Left ventricle myocardium inferior (tissue), 1 donor: Measurements from ENCODE around the gene CEND1. TPM values are rescaled to one million over a fixed set of nuclear protein-coding genes. Genes with fewer than 3 reads are reported as not detected.

Source experiments
- DNase-seq: peaks from one replicate; pipeline ENCODE4 v3.0.0-alpha.2; 2020
- H3K27ac ChIP-seq: fragments of 200-600 bp; replicated peaks from 2 replicates; pipeline ENCODE4 v1.8.0; 2021
- H3K27me3 ChIP-seq: fragments of 200-600 bp; 2 replicates; pipeline ENCODE4 v1.8.0; 2021; ENCODE audit warnings: low read depth
- H3K36me3 ChIP-seq: fragments of 200-600 bp; 2 replicates; pipeline ENCODE4 v1.8.0; 2021
- H3K4me1 ChIP-seq: fragments of 200-600 bp; 2 replicates; pipeline ENCODE4 v1.8.0; 2021
- H3K4me3 ChIP-seq: fragments of 200-600 bp; 2 replicates; pipeline ENCODE4 v1.8.0; 2021; ENCODE audit warnings: mild to moderate bottlenecking, moderate library complexity
- H3K9me3 ChIP-seq: fragments of 200-600 bp; replicated peaks from 2 replicates; pipeline ENCODE4 v1.8.0; 2021
- intact Hi-C: fragments of 100-400 bp; cut with micrococcal nuclease; formaldehyde crosslinking; loops from one replicate; pipeline ENCODE4 v1.11.0; 2022
- total RNA-seq: library from RNA; stranded (reverse); fragmentation: NEBNext Ultra II Directional; extraction: Animal tissue kit (Norgen Biotek cat#: 25700); gene quantifications from one replicate; pipeline ENCODE4 v1.2.1, GENCODE V29; 2021
- TF ChIP-seq, protein P1 (sequence below): fragments of 200-600 bp; IDR thresholded peaks from 2 replicates; pipeline ENCODE4 v1.8.0; 2021; ENCODE audit warnings: antibody characterized with exemption, mild to moderate bottlenecking, borderline replicate concordance
- donor health status: DM: no; HTN: yes; CAD: no; lungs with severe emphysema.

Gene CEND1
- total RNA-seq, 1 donor from 2014 or later = not detected

DNA sequence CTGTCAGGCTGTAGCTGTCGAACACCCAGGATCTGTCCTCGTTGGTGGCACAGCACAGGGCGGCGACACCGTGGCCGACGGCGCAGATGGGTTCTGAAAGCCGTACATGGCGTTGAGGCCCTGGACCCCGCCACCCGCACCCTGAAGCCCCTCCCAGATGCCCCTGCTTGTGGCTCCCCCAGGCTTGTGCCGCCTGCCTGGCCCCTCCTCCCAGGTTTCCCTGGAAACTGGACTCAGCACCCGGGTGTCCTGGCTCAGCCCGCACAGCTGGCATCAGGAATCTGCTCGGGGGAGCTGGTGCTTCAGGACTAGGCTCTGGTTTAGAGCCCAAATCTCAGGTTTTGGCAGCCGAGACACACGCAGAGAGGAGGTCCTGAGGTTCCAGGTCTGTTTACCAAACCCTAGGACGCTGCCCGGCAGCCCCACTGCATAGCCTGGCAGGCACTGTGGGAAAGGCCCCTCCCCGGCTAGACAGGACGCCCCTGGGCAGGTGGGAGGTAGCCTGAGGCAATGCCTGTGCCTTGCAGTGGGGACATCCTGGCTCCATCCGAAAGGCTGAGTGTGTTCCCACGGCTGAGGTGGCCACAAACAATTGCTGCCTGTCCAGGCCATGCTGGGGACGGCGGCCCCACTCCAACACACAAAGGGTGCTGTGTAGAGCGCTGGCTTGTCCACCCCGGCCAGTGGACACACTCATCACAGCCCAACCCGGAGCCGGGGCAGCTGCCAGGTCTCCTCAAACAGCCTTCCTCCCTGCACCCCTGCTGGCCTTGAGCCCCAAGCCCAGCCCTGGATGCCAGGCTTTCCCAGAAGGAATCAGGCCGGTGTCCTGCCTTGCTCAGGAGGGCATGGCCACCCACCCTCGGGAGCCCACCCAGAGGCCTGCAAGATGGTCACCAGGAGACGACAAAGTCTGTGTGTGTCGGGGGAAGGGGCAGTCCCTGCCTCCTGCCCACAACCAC lies 17.2 kb downstream of the CEND1 start:
- Histone ChIP-seq H3K27me3 (no peaks in the 10 kb centered on the region), H3K4me1 (peaks cover 39% of the 10 kb centered on the region), H3K27ac (no peak overlapping the region), H3K9me3 (no peaks in the 10 kb centered on the region), H3K36me3 (peaks cover 42% of the 10 kb centered on the region), H3K4me3 (no peak overlapping the region)
- TF ChIP-seq, protein P1, sequence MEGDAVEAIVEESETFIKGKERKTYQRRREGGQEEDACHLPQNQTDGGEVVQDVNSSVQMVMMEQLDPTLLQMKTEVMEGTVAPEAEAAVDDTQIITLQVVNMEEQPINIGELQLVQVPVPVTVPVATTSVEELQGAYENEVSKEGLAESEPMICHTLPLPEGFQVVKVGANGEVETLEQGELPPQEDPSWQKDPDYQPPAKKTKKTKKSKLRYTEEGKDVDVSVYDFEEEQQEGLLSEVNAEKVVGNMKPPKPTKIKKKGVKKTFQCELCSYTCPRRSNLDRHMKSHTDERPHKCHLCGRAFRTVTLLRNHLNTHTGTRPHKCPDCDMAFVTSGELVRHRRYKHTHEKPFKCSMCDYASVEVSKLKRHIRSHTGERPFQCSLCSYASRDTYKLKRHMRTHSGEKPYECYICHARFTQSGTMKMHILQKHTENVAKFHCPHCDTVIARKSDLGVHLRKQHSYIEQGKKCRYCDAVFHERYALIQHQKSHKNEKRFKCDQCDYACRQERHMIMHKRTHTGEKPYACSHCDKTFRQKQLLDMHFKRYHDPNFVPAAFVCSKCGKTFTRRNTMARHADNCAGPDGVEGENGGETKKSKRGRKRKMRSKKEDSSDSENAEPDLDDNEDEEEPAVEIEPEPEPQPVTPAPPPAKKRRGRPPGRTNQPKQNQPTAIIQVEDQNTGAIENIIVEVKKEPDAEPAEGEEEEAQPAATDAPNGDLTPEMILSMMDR = no peak
- intact Hi-C loops = no loop called here
- DNase-seq = no peak

DNA sequence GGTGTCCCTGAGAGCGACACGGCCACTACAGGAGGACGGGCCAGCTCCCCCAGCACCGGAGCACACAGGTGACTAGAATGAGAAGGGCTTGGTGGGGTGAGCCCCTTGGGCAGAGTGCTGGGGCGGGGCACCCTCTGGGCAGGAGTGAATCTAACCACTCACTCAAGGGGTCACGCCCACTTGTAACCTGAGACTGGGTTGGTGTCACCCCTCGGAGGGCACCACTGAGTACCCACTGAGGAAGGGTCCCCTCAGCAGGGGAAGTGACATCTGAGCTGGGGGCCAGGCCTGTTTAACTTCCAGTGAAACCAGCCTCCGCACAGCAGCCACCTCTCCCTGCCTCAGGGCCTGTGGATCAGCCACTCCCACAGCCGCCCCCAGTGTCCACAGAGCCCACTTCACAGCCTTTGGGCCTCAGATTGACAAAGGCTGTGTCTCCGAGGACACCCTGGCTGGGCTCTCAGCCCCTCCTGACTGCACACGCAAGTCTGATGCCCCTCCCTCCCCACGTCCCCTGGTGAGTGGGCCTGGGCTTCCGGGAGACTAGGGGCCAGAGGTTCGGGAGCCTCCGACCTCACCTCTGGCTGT lies 18.2 kb downstream of the CEND1 start:
- DNase-seq = no peak
- no peak overlapping the region for H3K27ac ChIP-seq
- TF ChIP-seq, protein P1 = no peak
- H3K4me3 ChIP-seq = no peak overlapping the region
- no peaks in the 10 kb centered on the region for H3K9me3 ChIP-seq
- no peaks in the 10 kb centered on the region for H3K27me3 ChIP-seq
- H3K36me3 ChIP-seq = peaks cover 51% of the 10 kb centered on the region
- intact Hi-C loops = no loop called here
- peaks cover 33% of the 10 kb centered on the region for H3K4me1 ChIP-seq

DNA sequence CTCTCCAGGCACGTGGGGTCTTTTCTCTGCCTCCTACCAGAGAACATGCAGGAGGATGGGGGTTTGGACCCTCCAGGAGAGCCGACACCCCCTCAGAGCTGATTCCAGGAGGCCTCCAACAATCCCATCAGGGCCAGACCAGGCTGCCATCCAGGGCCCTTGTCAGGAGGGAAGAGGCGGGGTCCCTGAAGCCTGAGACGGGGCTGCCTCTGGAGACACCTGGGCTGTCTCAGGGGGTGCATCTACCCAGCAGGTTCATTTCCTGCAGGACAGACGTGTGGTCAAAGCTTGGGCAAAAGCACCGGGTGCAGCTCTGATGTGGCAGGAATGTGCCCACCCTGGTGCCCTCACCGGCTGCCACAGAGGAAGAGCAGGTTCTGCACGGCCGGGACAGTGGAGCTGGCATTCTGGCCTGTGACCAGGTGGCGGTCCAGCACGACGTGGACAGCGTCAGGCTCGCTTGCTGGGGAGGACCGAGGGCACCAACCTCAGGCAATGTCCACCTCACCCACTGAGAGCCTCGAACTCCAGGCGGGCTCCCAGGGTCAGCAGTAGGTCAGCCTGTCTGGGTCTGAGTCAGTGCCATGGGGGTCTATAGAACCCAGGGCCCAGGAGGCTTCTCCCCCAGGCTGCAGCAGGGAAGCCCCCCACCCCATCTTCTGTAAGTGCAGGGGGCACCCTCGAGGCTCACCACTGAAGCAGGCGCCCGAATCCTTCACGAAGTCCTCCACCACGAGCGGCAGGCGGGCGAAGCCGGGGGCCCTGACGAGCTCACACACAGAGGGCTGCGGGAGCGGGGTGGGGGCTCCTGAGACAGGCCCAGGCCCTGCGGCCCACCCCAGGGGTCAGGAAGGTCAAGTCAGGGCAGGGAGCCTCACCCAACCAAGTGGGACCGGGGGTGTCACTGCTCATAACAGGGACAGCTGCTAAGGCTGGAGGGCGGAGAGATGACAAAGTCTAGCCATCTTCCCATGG lies 19.0 kb downstream of the CEND1 start:
- Histone ChIP-seq H3K27ac (no peak overlapping the region), H3K27me3 (no peaks in the 10 kb centered on the region), H3K4me1 (peaks cover 25% of the 10 kb centered on the region), H3K9me3 (no peaks in the 10 kb centered on the region), H3K4me3 (no peak overlapping the region), H3K36me3 (peaks cover 59% of the 10 kb centered on the region)
- TF ChIP-seq, protein P1 = no peak
- intact Hi-C loops = no loop called here
- DNase-seq = no peak

DNA sequence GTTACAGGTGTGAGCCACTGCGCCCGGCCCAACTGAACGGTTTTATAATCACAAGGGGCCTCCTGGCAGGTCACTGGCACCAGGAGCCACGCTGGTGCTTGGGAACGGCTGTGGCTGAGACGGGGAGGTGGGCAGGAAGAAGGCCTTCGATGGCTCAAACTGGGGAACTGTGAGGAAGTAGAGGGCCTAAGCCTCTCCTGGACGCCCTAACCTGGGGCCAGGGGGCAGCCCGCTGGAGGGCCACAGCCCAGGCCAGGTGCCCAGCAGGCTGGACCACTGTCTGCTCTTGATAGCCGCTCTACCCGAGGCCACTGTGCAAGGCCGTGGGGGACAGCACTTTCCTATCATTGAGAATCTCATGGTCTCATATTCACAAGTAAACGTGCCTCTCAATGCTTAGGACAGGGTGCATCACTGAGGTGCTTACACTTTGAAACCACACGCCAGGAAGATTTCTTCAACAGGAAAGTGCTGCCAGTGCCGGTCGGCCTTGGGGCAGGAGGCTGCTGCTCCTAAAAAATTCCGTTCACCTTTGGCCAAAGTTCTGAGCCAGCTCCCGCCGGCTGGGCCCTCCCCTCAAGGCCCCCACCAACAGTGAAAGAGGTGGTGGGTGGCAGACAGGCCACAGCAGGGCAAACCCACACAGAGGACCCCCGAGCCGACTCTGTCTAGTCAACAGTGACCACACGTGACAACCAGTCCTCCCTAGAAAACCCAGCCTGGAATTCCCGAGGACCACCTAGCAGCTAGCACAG lies 19.8 kb downstream of the CEND1 start:
- no peak overlapping the region for H3K4me3 ChIP-seq
- TF ChIP-seq, protein P1 = no peak
- peaks cover 16% of the 10 kb centered on the region for H3K4me1 ChIP-seq
- H3K9me3 ChIP-seq = no peaks in the 10 kb centered on the region
- H3K36me3 ChIP-seq = peaks cover 64% of the 10 kb centered on the region
- intact Hi-C loops = no loop called here
- H3K27ac ChIP-seq = no peak overlapping the region
- DNase-seq = no peak
- H3K27me3 ChIP-seq = no peaks in the 10 kb centered on the region
